GM23248 (cell line): Measurements from ENCODE around the gene S100A7A.

Experiments
- EZH2 ChIP-seq: fragments of 200-600 bp; sonication (generic); IDR thresholded peaks from 2 replicates; pipeline ENCODE4 v1.6.1; 2018; ENCODE audit warnings: antibody characterized with exemption, mild to moderate bottlenecking; ENCODE audit not compliant: insufficient read depth, poor library complexity, severe bottlenecking
- EZH2phosphoT487 ChIP-seq: fragments of 200-600 bp; sonication (generic); IDR thresholded peaks from 2 replicates; pipeline ENCODE4 v1.6.1; 2018; ENCODE audit warnings: antibody characterized with exemption, moderate library complexity, mild to moderate bottlenecking, low read depth; ENCODE audit not compliant: insufficient read depth

DNA sequence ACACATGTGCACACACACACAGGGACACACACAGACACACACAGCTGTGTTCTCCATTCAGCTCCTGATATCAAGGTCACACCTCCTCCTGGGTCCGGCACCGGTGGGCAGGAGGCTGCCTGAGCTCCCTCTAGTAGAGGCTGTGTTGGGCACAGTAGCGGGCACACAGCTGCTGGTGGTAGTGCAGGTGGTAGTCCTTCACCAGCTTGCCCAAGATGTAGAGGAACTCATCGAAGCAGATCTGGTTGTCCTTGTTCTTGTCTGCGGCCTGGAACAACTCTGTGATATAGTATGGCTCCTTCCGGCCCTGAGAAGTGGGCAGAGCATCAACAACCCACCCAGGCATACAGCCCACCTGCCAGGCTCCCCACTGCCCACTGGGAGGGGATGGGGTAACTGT, 19.9 kb upstream of the S100A7A start:
- no peak for TF ChIP-seq EZH2
- no peak for TF ChIP-seq EZH2phosphoT487
